ENCODE results near the gene FMR1.

- TF ChIP-seq CTCF (IDR thresholded peaks at IDR 0.05) (no peak), FOSL2 (IDR thresholded peaks at IDR 0.05) (no peak), FOSL2 (CRISPR knock-in tag; IDR thresholded peaks at IDR 0.05) (no peak)
Observed at GRCh38 chrX:147962476-147962875, 50.8 kb downstream of the FMR1 start.

Measured in A549 (cell line).